OCI-LY7 (cell line): ENCODE results near the gene RPS6KA2. TPM values are rescaled to one million over a fixed set of nuclear protein-coding genes. Genes with fewer than 3 reads are reported as not detected.

Experiments used
- BruUV-seq: library from RNA; stranded (reverse); fragments of 400-500 nt; replicated peaks from 2 replicates; lab custom pipeline; 2021; lab: Mats Ljungman, UMichigan
- CTCF ChIA-PET: fragments of 300-600 bp; sonication (Branson Sonifier 250); formaldehyde crosslinking; loops from one replicate; lab custom pipeline; 2022; ENCODE audit warnings: antibody characterized with exemption; ENCODE audit not compliant: unreplicated experiment; lab: Charles Lee
- POLR2A ChIA-PET: fragments of 300-600 bp; sonication (Branson Sonifier 250); formaldehyde crosslinking; loops from one replicate; lab custom pipeline; 2022; ENCODE audit warnings: antibody characterized with exemption; lab: Charles Lee
- DNase-seq: peaks from one replicate; pipeline ENCODE4 v3.0.0-alpha.2; 2015; ENCODE audit warnings: low spot score
- H2AFZ ChIP-seq: fragments of 200-600 bp; sonication (generic), shearing (Covaris generic); 2 replicates; pipeline ENCODE4 v1.6.1; 2014; ENCODE audit warnings: mild to moderate bottlenecking, antibody characterized with exemption, low read length, moderate library complexity
- H3K27ac ChIP-seq: fragments of 200-600 bp; sonication (generic); 2 replicates; pipeline ENCODE4 v1.5.1; 2014; ENCODE audit warnings: mixed run types, low read depth, mild to moderate bottlenecking, moderate library complexity, low read length, inconsistent platforms; ENCODE audit not compliant: poor library complexity, severe bottlenecking
- H3K36me3 ChIP-seq: fragments of 200-600 bp; sonication (generic); 2 replicates; pipeline ENCODE4 v1.6.1; 2014; ENCODE audit warnings: mild to moderate bottlenecking, antibody characterized with exemption, low read length, moderate library complexity, mixed read lengths; ENCODE audit not compliant: insufficient read depth
- H3K4me1 ChIP-seq: fragments of 200-600 bp; sonication (generic); 2 replicates; pipeline ENCODE4 v1.5.1; 2014; ENCODE audit warnings: mild to moderate bottlenecking, low read length; ENCODE audit not compliant: insufficient read depth, poor library complexity, severe bottlenecking
- H3K4me2 ChIP-seq: fragments of 200-600 bp; sonication (generic); 2 replicates; pipeline ENCODE4 v1.6.1; 2014; ENCODE audit warnings: mild to moderate bottlenecking, low read length
- H3K4me3 ChIP-seq: fragments of 200-600 bp; sonication (generic); 2 replicates; pipeline ENCODE4 v1.5.1; 2014; ENCODE audit warnings: mild to moderate bottlenecking, low read depth, low read length; ENCODE audit not compliant: poor library complexity, severe bottlenecking
- H3K79me2 ChIP-seq: fragments of 200-600 bp; sonication (generic); 2 replicates; pipeline ENCODE4 v1.6.1; 2016; ENCODE audit warnings: low read depth, mild to moderate bottlenecking, low read length, moderate library complexity, mixed read lengths; ENCODE audit not compliant: insufficient read depth
- H3K9me2 ChIP-seq: fragments of 200-600 bp; sonication (generic); 2 replicates; pipeline ENCODE4 v1.6.1; 2016; ENCODE audit warnings: mild to moderate bottlenecking, low read length, mixed read lengths; ENCODE audit not compliant: insufficient read depth
- H3K9me3 ChIP-seq: fragments of 200-600 bp; sonication (generic); 2 replicates; pipeline ENCODE4 v1.6.1; 2014; ENCODE audit warnings: mild to moderate bottlenecking, mixed run types, low read length, mixed read lengths
- H4K20me1 ChIP-seq: fragments of 200-600 bp; sonication (generic); 2 replicates; pipeline ENCODE4 v1.6.1; 2014; ENCODE audit warnings: mild to moderate bottlenecking, antibody characterized with exemption, low read length, moderate library complexity, mixed read lengths; ENCODE audit not compliant: insufficient read depth
- CTCF ChIP-seq: fragments of 200-600 bp; sonication (generic); conservative IDR thresholded peaks from 2 replicates; pipeline ENCODE4 v1.5.1; 2014; ENCODE audit warnings: mild to moderate bottlenecking, antibody characterized with exemption, low read length, moderate library complexity, mixed read lengths
- EZH2phosphoT487 ChIP-seq: fragments of 200-600 bp; sonication (generic); IDR thresholded peaks from 2 replicates; pipeline ENCODE4 v1.6.1; 2018; ENCODE audit warnings: low read depth, borderline replicate concordance, mild to moderate bottlenecking, mixed run types, antibody characterized with exemption, low read length, moderate library complexity, mixed read lengths
- intact Hi-C: fragments of 100-400 bp; cut with micrococcal nuclease; formaldehyde crosslinking; loops from one replicate; pipeline ENCODE4 v1.10.0; 2022; ENCODE audit not compliant: unreplicated experiment
- total RNA-seq, 2 experiments: library from RNA; depleted of rRNA in 1 of 2; stranded (reverse); fragments of >200 nt in 1 of 2; shearing (Covaris generic) in 1 of 2; gene quantifications; 2 replicates each; pipeline ENCODE4 v1.2.3, GENCODE V29; 2014 to 2022

Gene RPS6KA2
- total RNA-seq, 2 experiments from 2014 or later: 0.69 to 1.9 TPM

- no peak for TF ChIP-seq EZH2phosphoT487
- TF ChIP-seq CTCF: no peak
- Histone ChIP-seq H3K36me3 (no peaks in the 10 kb centered on the region), H4K20me1 (no peaks in the 10 kb centered on the region), H3K27ac (no peak overlapping the region), H3K4me2 (no peak overlapping the region), H3K9me2 (no peaks in the 10 kb centered on the region), H3K9me3 (no peaks in the 10 kb centered on the region), H3K4me3 (no peak overlapping the region), H2AFZ (no peak overlapping the region), H3K79me2 (no peaks in the 10 kb centered on the region), H3K4me1 (no peaks in the 10 kb centered on the region)
- DNase-seq: no peak
- ChIA-PET POLR2A (interaction anchor here (0.7 kb wide), 1 partner anchor 12 kb away, joined by 3 read pairs; no protein-coding TSS in a partner anchor), CTCF (no interaction called here)
- intact Hi-C loops: no loop called here
- BruUV-seq: no TSS peak
Measured at GRCh38 chr6:166444446-166444845, 182.6 kb downstream of the RPS6KA2 start.

GRCh38 chr6:166443166-166443565 is 183.9 kb downstream of the RPS6KA2 start:
- no TSS peak for BruUV-seq
- no peak for TF ChIP-seq EZH2phosphoT487
- peak; percentile 66 for TF ChIP-seq CTCF

GRCh38 chr6:166442131-166442685 is 184.8 kb downstream of the RPS6KA2 start:
- Histone ChIP-seq H3K4me3 (no peak overlapping the region), H2AFZ (no peak overlapping the region), H3K4me1 (no peaks in the 10 kb centered on the region), H3K79me2 (no peaks in the 10 kb centered on the region), H4K20me1 (no peaks in the 10 kb centered on the region), H3K27ac (no peak overlapping the region), H3K4me2 (no peak overlapping the region), H3K36me3 (no peaks in the 10 kb centered on the region), H3K9me3 (no peaks in the 10 kb centered on the region), H3K9me2 (no peaks in the 10 kb centered on the region)
- DNase-seq: no peak
- BruUV-seq: no TSS peak
- POLR2A ChIA-PET: interaction anchor here (0.6 to 1.2 kb wide), 2 partner anchors 228 to 317 kb away, joined by 5 to 7 read pairs; no protein-coding TSS in a partner anchor
- TF ChIP-seq CTCF (no peak), EZH2phosphoT487 (no peak)
- intact Hi-C loops: no loop called here
- CTCF ChIA-PET: no interaction called here

More at GRCh38 chr6:166443166-166443565, 183.9 kb downstream of the RPS6KA2 start:
- Histone ChIP-seq H3K9me3 (no peaks in the 10 kb centered on the region), H2AFZ (no peak overlapping the region), H3K4me1 (no peaks in the 10 kb centered on the region), H4K20me1 (no peaks in the 10 kb centered on the region), H3K79me2 (no peaks in the 10 kb centered on the region), H3K4me3 (no peak overlapping the region), H3K4me2 (no peak overlapping the region), H3K9me2 (no peaks in the 10 kb centered on the region), H3K36me3 (no peaks in the 10 kb centered on the region), H3K27ac (no peak overlapping the region)
- CTCF ChIA-PET: no interaction called here
- intact Hi-C loops: no loop called here
- POLR2A ChIA-PET: no interaction called here
- no peak for DNase-seq
